HepG2 (cell line): Measurements from ENCODE around the gene PANK3. TPM values are rescaled to one million over a fixed set of nuclear protein-coding genes. Genes with fewer than 3 reads are reported as not detected.
A peak's percentile ranks its signal among the peaks of the same experiment; 100 is the strongest.

Experiments
- DPF2 ChIP-seq: sonication (generic); formaldehyde crosslinking; IDR thresholded peaks from 2 replicates; pipeline ENCODE4 v1.4.0; 2020; ENCODE audit warnings: mild to moderate bottlenecking, low read depth, missing genetic modification reagents, borderline replicate concordance
- ETV5 ChIP-seq: IDR thresholded peaks from 2 replicates; pipeline ENCODE4 v1.6.1; 2018; ENCODE audit warnings: missing biosample characterization, missing genetic modification reagents, inconsistent platforms, borderline replicate concordance
- HOXA3 ChIP-seq: sonication (generic); formaldehyde crosslinking; IDR thresholded peaks from 2 replicates; pipeline ENCODE4 v1.5.0; 2020; ENCODE audit warnings: missing genetic modification reagents
- KAT7 ChIP-seq: IDR thresholded peaks from 2 replicates; pipeline ENCODE4 v1.6.1; 2018; ENCODE audit warnings: borderline replicate concordance, missing compliant biosample characterization
- KDM1A ChIP-seq: IDR thresholded peaks from 2 replicates; pipeline ENCODE4 v1.6.1; 2016; ENCODE audit warnings: missing compliant biosample characterization
- KDM3A ChIP-seq: IDR thresholded peaks from 2 replicates; pipeline ENCODE4 v1.6.1; 2018; ENCODE audit warnings: low read depth, missing compliant biosample characterization
- KLF16 ChIP-seq, 2 experiments: sonication (generic) in 1 of 2; formaldehyde crosslinking in 1 of 2; IDR thresholded peaks; 2 replicates each; pipeline versions ENCODE4 v1.6.1 to v1.8.0; 2016 to 2023; ENCODE audit warnings: missing genetic modification reagents in 2 of 2, missing compliant biosample characterization in 1 of 2
- MEIS2 ChIP-seq: sonication (generic); formaldehyde crosslinking; IDR thresholded peaks from 2 replicates; pipeline ENCODE4 v1.9.0; 2021; ENCODE audit warnings: mild to moderate bottlenecking, missing genetic modification reagents
- NCOR1 ChIP-seq: fragments of 200-600 bp; sonication (generic); IDR thresholded peaks from 2 replicates; pipeline ENCODE4 v1.7.0; 2017; ENCODE audit warnings: antibody characterized with exemption, low read length, borderline replicate concordance
- NFKBIZ ChIP-seq: IDR thresholded peaks from 2 replicates; pipeline ENCODE4 v1.6.1; 2018; ENCODE audit warnings: missing genetic modification reagents, missing compliant biosample characterization
- NKX3-1 ChIP-seq: sonication (generic); formaldehyde crosslinking; IDR thresholded peaks from 2 replicates; pipeline ENCODE4 v1.5.0; 2020; ENCODE audit warnings: missing genetic modification reagents
- PCBP2 ChIP-seq: fragments of 200-400 bp; formaldehyde crosslinking; optimal IDR thresholded peaks from 2 replicates; pipeline ENCODE3; 2018; ENCODE audit warnings: low read length, low read depth; ENCODE audit not compliant: poor library complexity, severe bottlenecking
- PITX1 ChIP-seq: sonication (generic); formaldehyde crosslinking; IDR thresholded peaks from 2 replicates; pipeline ENCODE4 v1.5.1; 2020; ENCODE audit warnings: mild to moderate bottlenecking, missing genetic modification reagents
- POGZ ChIP-seq: sonication (generic); formaldehyde crosslinking; IDR thresholded peaks from 2 replicates; pipeline ENCODE4 v1.4.0; 2020; ENCODE audit warnings: mild to moderate bottlenecking, missing genetic modification reagents
- ZBTB20 ChIP-seq: sonication (generic); formaldehyde crosslinking; IDR thresholded peaks from 2 replicates; pipeline ENCODE4 v1.8.1; 2023; ENCODE audit warnings: missing genetic modification reagents, low read depth, mild to moderate bottlenecking, borderline replicate concordance
- ZBTB21 ChIP-seq: sonication (generic); formaldehyde crosslinking; IDR thresholded peaks from 2 replicates; pipeline ENCODE4 v1.4.0; 2020; ENCODE audit warnings: missing genetic modification reagents
- ZNF614 ChIP-seq: IDR thresholded peaks from 2 replicates; pipeline ENCODE4 v1.6.1; 2018; ENCODE audit warnings: missing biosample characterization, missing genetic modification reagents, inconsistent platforms, borderline replicate concordance
- ZNF879 ChIP-seq: sonication (generic); formaldehyde crosslinking; IDR thresholded peaks from 2 replicates; pipeline ENCODE4 v1.8.1; 2023; ENCODE audit warnings: missing genetic modification reagents
- polyA plus RNA-seq, 8 experiments: library from polyadenylated mRNA; depleted of rRNA in 3 of 8; stranded (reverse) in 7 of 8; unstranded in 1 of 8; fragments of >200 nt; fragmentation: Illumina TruSeq in 4 of 8; extraction: Trizol in 4 of 8; gene quantifications; 2 replicates each; pipeline versions ENCODE4 v1.2.1 to v1.2.3, GENCODE V29; 2011 to 2016; ENCODE audit warnings: low read depth in 4 of 8, missing spikeins in 1 of 8, mixed read lengths in 1 of 8; ENCODE audit not compliant: insufficient read depth in 1 of 8
- total RNA-seq, 5 experiments: library from RNA; depleted of rRNA; stranded (reverse); fragments of >200 nt; fragmentation: Illumina TruSeq; extraction: Trizol; gene quantifications; 2 replicates each; pipeline ENCODE4 v1.2.3, GENCODE V29; 2016; ENCODE audit warnings: low read depth in 1 of 5
- TF ChIP-seq, protein P1 (sequence below): sonication (generic); formaldehyde crosslinking; IDR thresholded peaks from 2 replicates; pipeline ENCODE4 v1.4.0; 2020; ENCODE audit warnings: missing genetic modification reagents
- TF ChIP-seq, protein P2 (sequence below): sonication (generic); IDR thresholded peaks from 2 replicates; pipeline ENCODE4 v1.6.1; 2016; ENCODE audit warnings: low read depth, borderline replicate concordance
- TF ChIP-seq, protein P3 (sequence below): IDR thresholded peaks from 2 replicates; pipeline ENCODE4 v1.6.1; 2016
- TF ChIP-seq, protein P4 (sequence below): sonication (generic); formaldehyde crosslinking; IDR thresholded peaks from 2 replicates; pipeline ENCODE4 v1.5.1; 2020; ENCODE audit warnings: missing genetic modification reagents, mild to moderate bottlenecking, borderline replicate concordance

PANK3 gene
- total and polyA plus RNA-seq, 2 of the 13 experiments (the other 11 are each of a cell fraction or from before 2014, with no cell fraction given) = 26.9 to 69.5 TPM

DNA sequence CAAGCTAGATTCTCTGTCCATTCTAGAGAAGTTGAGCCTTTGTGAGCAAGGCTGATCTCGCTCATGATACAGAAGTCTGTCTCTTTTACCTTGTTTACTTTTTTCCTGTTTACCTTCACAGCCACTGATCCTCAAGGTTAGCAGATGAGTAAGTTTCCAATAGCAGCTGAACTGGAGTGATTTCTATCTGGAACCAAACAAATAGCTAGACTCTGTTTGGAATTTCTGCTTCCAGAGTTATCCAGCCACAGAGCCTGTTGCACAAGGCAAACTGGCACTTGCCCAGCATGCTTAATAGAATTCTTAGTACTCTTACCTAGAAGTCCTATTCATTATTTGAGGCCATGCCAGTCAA is 12.8 kb upstream of the PANK3 start (continued):
- peak; percentile 45; the same call in 1 of the 2 replicates for TF ChIP-seq ETV5 (CRISPR knock-in tag)
- TF ChIP-seq NCOR1 = peak; percentile 74; the same call in 1 of the 2 replicates
- TF ChIP-seq, protein P1, sequence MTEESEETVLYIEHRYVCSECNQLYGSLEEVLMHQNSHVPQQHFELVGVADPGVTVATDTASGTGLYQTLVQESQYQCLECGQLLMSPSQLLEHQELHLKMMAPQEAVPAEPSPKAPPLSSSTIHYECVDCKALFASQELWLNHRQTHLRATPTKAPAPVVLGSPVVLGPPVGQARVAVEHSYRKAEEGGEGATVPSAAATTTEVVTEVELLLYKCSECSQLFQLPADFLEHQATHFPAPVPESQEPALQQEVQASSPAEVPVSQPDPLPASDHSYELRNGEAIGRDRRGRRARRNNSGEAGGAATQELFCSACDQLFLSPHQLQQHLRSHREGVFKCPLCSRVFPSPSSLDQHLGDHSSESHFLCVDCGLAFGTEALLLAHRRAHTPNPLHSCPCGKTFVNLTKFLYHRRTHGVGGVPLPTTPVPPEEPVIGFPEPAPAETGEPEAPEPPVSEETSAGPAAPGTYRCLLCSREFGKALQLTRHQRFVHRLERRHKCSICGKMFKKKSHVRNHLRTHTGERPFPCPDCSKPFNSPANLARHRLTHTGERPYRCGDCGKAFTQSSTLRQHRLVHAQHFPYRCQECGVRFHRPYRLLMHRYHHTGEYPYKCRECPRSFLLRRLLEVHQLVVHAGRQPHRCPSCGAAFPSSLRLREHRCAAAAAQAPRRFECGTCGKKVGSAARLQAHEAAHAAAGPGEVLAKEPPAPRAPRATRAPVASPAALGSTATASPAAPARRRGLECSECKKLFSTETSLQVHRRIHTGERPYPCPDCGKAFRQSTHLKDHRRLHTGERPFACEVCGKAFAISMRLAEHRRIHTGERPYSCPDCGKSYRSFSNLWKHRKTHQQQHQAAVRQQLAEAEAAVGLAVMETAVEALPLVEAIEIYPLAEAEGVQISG (CRISPR knock-in tag) = 0 out of 2 replicates have a peak, but pooled peaks have one; percentile 40
- peak; percentile 61; the same call in 1 of the 2 replicates for TF ChIP-seq HOXA3 (CRISPR knock-in tag)
- TF ChIP-seq KDM3A (CRISPR knock-in tag) = peak; percentile 91; the same call in 1 of the 2 replicates
- peak; percentile 51; the same call in 1 of the 2 replicates for TF ChIP-seq KDM1A
- peak; percentile 61; the same call in 1 of the 2 replicates for TF ChIP-seq ZBTB20 (CRISPR knock-in tag)
- TF ChIP-seq KLF16 (CRISPR knock-in tag; IDR thresholded peaks at IDR 0.05) = peak in 1 of 2 experiments; percentile 47; a peak in 1 of 4 replicates
- TF ChIP-seq NKX3-1 (CRISPR knock-in tag) = 0 out of 2 replicates have a peak, but pooled peaks have one; percentile 27
- TF ChIP-seq, protein P2, sequence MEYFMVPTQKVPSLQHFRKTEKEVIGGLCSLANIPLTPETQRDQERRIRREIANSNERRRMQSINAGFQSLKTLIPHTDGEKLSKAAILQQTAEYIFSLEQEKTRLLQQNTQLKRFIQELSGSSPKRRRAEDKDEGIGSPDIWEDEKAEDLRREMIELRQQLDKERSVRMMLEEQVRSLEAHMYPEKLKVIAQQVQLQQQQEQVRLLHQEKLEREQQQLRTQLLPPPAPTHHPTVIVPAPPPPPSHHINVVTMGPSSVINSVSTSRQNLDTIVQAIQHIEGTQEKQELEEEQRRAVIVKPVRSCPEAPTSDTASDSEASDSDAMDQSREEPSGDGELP = peak; percentile 83
- TF ChIP-seq, protein P3, sequence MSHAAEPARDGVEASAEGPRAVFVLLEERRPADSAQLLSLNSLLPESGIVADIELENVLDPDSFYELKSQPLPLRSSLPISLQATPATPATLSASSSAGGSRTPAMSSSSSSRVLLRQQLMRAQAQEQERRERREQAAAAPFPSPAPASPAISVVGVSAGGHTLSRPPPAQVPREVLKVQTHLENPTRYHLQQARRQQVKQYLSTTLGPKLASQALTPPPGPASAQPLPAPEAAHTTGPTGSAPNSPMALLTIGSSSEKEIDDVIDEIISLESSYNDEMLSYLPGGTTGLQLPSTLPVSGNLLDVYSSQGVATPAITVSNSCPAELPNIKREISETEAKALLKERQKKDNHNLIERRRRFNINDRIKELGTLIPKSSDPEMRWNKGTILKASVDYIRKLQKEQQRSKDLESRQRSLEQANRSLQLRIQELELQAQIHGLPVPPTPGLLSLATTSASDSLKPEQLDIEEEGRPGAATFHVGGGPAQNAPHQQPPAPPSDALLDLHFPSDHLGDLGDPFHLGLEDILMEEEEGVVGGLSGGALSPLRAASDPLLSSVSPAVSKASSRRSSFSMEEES (CRISPR knock-in tag) = 0 out of 2 replicates have a peak, but pooled peaks have one; percentile 14
- TF ChIP-seq NFKBIZ (CRISPR knock-in tag) = peak; percentile 27; the same call in 1 of the 2 replicates
- no peak for TF ChIP-seq PCBP2
- no peak for TF ChIP-seq ZNF879 (CRISPR knock-in tag)
- TF ChIP-seq, protein P4, sequence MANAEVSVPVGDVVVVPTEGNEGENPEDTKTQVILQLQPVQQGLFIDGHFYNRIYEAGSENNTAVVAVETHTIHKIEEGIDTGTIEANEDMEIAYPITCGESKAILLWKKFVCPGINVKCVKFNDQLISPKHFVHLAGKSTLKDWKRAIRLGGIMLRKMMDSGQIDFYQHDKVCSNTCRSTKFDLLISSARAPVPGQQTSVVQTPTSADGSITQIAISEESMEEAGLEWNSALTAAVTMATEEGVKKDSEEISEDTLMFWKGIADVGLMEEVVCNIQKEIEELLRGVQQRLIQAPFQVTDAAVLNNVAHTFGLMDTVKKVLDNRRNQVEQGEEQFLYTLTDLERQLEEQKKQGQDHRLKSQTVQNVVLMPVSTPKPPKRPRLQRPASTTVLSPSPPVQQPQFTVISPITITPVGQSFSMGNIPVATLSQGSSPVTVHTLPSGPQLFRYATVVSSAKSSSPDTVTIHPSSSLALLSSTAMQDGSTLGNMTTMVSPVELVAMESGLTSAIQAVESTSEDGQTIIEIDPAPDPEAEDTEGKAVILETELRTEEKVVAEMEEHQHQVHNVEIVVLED (CRISPR knock-in tag) = peak; percentile 21; the same call in 1 of the 2 replicates
- peak; percentile 91 for TF ChIP-seq ZNF614
- peak; percentile 60; the same call in 1 of the 2 replicates for TF ChIP-seq KAT7 (CRISPR knock-in tag)
- TF ChIP-seq PITX1 (CRISPR knock-in tag) = peak; percentile 79; the same call in 1 of the 2 replicates
- peak; percentile 26; the same call in 1 of the 2 replicates for TF ChIP-seq ZBTB21 (CRISPR knock-in tag)
- TF ChIP-seq POGZ (CRISPR knock-in tag) = peak; percentile 74
- peak; percentile 91 for TF ChIP-seq DPF2
- TF ChIP-seq MEIS2 (CRISPR knock-in tag) = peak; percentile 50; the same call in 1 of the 2 replicates
